ENCODE measurements around the gene LIM2.
"Not testable (repeated sequence)": the region's sequence is repeated elsewhere in the genome, so short reads cannot be mapped to it uniquely, and the experiment has no call there.

DNA sequence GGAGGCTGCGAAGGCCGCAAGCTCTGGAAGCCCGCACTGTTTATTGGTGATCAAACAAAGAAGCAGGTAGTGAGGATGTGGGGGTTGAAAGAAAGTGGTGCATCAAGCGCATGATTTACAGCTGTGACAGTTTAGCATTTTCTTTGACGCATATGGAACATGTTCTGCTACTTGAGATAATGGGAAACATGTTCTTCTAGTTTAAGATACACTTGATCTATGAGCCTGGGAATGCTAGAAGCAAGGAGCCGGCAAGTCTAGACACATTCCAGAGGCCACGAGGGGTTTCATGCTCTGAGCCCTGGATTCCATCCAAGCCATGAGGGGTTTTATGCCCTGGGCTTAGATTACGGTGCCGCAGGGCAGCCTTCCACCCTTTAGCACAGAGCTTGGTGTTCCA lies 9.7 kb upstream of the LIM2 start:
- TF ChIP-seq, protein P1, sequence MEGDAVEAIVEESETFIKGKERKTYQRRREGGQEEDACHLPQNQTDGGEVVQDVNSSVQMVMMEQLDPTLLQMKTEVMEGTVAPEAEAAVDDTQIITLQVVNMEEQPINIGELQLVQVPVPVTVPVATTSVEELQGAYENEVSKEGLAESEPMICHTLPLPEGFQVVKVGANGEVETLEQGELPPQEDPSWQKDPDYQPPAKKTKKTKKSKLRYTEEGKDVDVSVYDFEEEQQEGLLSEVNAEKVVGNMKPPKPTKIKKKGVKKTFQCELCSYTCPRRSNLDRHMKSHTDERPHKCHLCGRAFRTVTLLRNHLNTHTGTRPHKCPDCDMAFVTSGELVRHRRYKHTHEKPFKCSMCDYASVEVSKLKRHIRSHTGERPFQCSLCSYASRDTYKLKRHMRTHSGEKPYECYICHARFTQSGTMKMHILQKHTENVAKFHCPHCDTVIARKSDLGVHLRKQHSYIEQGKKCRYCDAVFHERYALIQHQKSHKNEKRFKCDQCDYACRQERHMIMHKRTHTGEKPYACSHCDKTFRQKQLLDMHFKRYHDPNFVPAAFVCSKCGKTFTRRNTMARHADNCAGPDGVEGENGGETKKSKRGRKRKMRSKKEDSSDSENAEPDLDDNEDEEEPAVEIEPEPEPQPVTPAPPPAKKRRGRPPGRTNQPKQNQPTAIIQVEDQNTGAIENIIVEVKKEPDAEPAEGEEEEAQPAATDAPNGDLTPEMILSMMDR (IDR thresholded peaks at IDR 0.05), result not testable (repeated sequence)
- TF ChIP-seq RELA (CRISPR knock-in tag; IDR thresholded peaks at IDR 0.05; ENCODE audit: borderline replicate concordance); OVOL2 (CRISPR knock-in tag; IDR thresholded peaks at IDR 0.05; ENCODE audit: borderline replicate concordance); ZNF121 (CRISPR knock-in tag; IDR thresholded peaks at IDR 0.05); ZNF263 (CRISPR knock-in tag; IDR thresholded peaks at IDR 0.05; ENCODE audit: low read depth); JUN (CRISPR knock-in tag; IDR thresholded peaks at IDR 0.05); FOXJ3 (CRISPR knock-in tag; IDR thresholded peaks at IDR 0.05; ENCODE audit: borderline replicate concordance): not testable (repeated sequence)
- TF ChIP-seq, protein P2, sequence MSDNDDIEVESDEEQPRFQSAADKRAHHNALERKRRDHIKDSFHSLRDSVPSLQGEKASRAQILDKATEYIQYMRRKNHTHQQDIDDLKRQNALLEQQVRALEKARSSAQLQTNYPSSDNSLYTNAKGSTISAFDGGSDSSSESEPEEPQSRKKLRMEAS (CRISPR knock-in tag; IDR thresholded peaks at IDR 0.05), result not testable (repeated sequence)
- TF ChIP-seq, protein P3, sequence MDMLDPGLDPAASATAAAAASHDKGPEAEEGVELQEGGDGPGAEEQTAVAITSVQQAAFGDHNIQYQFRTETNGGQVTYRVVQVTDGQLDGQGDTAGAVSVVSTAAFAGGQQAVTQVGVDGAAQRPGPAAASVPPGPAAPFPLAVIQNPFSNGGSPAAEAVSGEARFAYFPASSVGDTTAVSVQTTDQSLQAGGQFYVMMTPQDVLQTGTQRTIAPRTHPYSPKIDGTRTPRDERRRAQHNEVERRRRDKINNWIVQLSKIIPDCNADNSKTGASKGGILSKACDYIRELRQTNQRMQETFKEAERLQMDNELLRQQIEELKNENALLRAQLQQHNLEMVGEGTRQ (CRISPR knock-in tag; IDR thresholded peaks at IDR 0.05), result not testable (repeated sequence)
- TF ChIP-seq, protein P4, sequence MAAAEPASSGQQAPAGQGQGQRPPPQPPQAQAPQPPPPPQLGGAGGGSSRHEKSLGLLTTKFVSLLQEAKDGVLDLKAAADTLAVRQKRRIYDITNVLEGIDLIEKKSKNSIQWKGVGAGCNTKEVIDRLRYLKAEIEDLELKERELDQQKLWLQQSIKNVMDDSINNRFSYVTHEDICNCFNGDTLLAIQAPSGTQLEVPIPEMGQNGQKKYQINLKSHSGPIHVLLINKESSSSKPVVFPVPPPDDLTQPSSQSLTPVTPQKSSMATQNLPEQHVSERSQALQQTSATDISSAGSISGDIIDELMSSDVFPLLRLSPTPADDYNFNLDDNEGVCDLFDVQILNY (CRISPR knock-in tag; IDR thresholded peaks at IDR 0.05), result not testable (repeated sequence)

Data from WTC11 (cell line).